ENCODE measurements around the gene NEAT1.
"Not testable (repeated sequence)": the region's sequence is repeated elsewhere in the genome, so short reads cannot be mapped to it uniquely, and the experiment has no call there.

The NEAT1 gene

DNA sequence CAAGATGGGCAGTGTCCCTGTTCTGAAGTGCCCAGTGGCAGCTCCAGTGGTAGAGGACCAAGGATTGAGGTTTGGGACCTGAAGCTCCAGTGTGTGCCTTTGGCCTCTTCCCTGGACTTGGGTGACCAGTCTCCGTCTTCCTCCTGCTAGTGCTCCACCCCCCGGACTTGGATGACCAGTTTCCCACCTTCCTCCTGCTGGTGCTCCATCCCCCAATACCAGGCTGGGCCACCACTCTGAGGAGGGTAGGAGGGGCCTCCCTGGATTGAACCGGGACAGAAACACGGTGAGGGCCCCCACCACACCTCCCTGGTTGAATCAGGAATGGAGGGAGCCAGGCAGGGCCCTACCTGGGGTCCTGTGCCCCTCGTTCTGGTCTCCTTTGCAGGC lies 10.9 kb upstream of the NEAT1 start:
- DNase-seq, result no peak

DNA sequence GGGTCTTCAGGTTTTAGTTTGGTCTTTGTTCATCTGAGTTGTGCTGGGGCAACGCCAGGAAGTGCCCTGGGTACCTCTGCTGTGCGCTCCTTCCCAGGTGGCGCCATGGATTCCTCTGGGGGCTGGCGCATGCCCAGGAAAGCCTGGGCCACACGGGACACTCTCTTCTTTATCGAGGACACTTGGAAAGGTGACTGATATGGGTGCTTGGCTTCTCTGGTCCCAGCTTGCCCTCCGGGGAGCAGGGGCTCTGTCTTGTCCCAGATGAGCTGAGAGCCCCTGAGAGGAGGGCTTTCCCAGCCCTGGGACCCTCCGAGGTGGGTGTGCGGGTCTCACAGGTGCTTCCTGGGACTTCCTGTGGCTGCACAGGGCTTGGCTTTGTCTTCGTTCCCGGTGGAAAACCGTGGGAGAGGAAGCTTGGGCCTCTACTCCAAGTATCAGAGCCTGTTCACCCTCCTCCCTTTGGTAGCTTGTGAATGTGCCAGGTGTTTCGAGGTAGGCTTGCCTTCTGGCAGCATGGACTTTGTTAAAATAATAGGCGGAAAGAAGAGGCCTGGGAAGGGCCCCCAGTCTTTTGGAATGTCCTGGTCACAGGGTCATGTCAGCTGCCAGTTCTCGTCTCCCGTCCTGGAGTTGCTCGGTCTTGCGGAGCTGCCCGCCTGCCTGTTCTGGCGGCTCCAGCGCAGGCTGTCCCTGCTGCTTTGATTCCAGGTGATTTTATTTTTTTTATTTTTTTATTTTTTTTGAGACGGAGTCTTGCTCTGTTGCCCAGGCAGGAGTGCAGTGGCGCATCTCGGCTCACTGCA lies 10.1 kb upstream of the NEAT1 start:
- DNase-seq, result no peak

- DNase-seq, result not testable (repeated sequence)
Observed at GRCh38 chr11:65413077-65413664, 9.4 kb upstream of the NEAT1 start.

- no peak for DNase-seq
Observed at GRCh38 chr11:65414776-65415498, 7.7 kb upstream of the NEAT1 start.

GRCh38 chr11:65415499-65416340 lies 6.9 kb upstream of the NEAT1 start:
- no peak for DNase-seq

- DNase-seq, result peak; percentile 50 to 80
Observed at GRCh38 chr11:65416341-65416824, 6.2 kb upstream of the NEAT1 start.

- no peak for DNase-seq
Observed at GRCh38 chr11:65416841-65417701, 5.5 kb upstream of the NEAT1 start.

DNA sequence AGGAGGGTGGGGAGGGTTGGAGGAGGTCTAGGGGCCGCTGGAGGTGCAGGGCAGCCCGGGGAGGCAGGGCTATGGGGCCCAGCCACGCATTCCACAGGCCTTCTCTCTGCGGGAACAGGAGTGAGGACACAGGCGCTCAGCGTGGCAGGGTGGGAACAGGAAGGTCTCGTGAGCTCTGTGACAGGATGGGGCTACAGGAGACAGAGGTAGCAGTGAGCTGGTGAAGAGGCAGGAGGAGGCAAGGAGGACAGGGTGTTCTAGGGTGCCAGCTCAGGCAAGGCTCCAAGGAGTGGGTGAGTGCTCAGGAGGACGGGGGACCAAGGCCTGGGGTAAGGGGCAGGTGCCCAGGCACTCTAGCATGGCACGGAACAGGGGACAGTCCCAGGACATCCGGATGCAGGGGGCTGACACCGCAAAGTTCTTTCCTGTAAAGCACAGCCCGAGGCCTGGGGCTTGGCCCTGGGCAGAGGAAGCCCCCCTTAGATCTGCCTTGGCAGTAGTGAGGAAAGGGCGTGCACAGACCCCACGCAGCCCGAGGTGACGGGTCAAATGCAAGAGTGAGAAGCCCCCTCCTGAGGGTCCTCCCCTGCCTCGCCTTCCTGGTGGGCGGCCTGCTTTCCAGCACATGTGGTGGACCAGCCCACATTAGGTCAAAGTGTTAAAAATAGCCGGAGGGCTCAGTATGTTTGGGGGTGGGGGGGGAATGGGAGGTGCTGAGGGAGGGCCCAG lies 4.7 kb upstream of the NEAT1 start:
- DNase-seq, result no peak

DNA sequence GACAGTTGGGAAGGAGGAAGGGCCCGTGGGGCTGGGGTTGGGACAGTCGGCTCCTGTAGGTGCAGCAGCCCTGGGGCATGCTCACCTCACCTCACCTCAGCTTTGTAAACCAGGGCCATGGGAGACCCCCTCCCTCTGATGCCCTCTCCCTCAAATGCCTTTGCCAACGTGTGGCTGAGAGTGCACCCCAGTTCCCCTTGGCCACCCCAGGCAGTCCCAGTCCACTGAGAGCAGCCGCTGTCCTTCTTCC lies 4.2 kb upstream of the NEAT1 start:
- no peak for DNase-seq

- DNase-seq, result peak; percentile 74 to 91
Observed at GRCh38 chr11:65418681-65419459, 3.7 kb upstream of the NEAT1 start.

DNA sequence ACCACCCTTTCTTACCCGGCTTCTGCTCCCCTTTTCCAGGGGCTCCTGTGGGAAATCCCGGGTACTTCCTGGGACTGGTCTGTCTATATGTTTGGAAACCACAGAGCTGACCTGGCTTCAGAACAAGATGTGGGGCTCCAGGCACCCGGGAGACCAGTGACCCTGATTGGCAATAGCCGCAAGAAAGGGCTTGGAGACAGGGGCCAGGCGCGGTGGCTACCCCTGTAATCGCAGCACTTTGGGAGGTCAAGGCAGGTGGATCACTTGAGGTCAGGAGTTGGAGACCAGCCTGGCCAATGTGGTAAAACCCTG lies 3.2 kb upstream of the NEAT1 start:
- DNase-seq, result no peak

DNA sequence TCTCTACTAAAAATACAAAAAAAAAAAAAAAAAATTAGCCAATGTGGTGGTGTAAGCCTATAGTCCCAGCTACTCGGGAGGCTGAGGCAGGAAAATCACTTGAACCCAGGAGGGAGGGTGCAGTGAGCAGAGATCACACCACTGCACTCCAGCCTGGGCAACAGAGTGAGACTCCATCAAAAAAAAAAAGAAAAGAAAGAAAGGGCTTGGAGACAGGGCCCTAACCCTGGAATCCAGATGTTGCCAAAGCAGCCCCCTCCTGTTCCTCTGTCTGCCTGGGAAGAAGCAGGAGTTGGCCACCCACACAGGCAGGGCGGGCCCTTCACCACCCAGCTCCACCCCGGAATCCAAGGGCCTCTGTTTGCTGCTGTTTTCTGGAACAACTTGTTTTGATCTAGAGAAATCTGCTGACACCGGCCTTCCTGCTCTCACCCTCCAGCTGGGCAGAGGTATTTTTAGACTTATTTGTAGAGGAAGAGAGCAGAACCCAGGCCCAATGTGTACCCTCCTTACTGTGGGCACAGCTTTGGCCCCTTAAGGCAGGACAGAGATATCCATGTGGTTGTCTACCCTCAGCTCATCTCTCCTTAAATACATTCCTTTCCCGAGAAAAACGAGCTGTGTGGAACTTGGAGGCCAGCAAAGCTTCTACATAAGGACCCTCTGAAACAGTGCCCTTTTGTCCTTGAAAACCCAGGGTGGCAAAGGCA lies 2.7 kb upstream of the NEAT1 start:
- DNase-seq, result no peak

DNA sequence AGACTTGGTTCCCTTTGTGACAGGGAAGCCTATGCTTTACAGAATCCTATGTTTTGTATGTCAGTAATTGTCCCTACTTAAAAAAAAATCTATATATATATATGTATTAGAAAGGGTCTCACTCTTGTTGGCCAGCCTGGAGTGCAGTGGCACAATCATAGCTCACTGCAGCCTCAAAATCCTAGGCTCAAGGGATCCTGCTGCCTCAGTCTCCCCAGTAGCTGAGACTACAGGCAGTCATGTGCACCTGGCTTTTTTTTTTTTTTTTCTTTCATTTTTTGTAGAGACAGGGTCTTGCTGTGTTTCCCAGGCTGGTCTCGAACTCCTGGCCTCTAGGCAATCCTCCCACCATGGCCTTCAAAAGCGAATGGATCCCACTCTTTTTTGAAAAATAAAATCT lies 2.1 kb upstream of the NEAT1 start:
- no peak for DNase-seq

DNA sequence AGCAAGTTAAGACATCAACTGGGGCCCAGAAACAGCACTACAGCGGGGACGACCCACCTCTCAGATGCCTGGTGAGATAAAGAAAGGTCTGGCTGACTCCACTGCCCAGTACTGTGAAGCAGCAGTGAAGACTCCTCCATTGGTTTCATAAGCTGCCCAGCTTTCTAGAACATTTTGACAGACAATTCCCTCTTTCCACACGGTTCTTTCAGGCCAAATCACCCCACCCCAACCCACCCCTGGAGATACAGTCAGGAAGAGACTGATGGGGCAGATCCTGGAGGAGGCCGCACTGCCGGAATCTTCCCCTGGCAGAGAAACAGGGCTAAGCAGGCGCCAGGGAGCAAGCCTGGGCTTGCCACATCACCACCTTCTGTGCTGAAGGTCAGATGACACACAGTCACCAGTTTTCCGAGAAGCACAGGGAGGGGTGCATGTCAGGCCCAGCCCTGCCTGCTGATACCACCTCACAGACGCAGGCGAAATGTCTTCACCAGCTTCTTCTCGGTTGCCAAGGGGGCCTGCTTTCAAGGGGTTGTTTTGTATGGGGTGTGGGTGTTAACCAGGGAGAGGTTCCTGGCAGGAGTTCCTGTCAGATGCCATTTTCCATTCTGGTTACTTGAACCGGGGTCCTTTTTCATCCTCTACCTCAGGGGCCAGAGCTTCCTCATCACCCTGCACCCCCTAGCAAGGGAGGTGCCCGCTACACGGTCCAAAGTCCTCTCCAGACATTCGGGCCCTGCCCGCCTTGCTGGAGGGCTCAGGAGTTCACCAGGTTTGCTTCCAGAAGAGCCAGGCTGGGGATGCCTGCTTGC lies 1.4 kb upstream of the NEAT1 start:
- peak; percentile 46 to 73 for DNase-seq

GRCh38 chr11:65421794-65422632 lies 585 bp upstream of the NEAT1 start:
- peak; percentile 61 to 86 for DNase-seq

- DNase-seq, result peak in 1 of 2 experiments; percentile 43
Observed at GRCh38 chr11:65423516-65424204, 1.1 kb downstream of the NEAT1 start.
